ENCODE results near the gene BRPF3.

The BRPF3 gene

DNA sequence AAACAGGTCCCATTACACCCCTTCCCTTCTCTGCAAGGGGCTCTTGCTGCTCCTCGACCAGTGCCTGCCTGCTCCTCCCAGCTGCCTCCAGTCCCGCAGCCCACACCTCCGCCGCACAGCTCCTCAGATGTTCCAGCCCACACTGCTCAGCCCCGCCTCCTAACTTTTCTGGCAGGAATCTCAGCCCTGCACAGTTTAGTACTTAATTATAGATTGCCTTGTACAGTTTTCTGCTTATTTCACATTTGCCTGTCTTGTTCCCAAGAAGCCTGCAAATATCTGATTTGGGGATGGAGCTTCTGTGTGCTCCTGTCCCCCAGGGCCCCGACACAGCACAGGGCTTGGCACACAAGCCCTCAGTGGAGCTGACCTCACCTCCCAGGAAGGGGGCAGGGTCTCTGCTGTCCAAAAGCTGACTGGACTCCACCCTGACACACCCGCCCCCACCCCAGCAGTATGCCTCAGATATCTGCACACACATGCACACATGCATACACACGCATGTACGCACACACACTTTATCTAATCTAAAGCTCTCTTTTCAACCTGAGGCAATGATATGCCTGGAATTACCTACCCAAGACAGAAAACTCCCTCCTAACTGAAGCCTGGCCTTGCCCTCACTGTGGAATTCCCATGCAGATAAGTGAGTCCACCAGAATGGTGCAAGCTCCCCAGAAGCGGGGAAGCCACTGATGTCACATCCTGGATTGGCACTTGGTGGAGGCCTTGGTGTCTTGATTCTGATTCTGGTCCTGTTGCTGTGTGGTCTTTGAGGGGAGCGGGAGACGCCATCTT, 72.1 kb downstream of the BRPF3 start:
- no peak for DNase-seq (ENCODE audit: low read depth in 2 of 2)

DNA sequence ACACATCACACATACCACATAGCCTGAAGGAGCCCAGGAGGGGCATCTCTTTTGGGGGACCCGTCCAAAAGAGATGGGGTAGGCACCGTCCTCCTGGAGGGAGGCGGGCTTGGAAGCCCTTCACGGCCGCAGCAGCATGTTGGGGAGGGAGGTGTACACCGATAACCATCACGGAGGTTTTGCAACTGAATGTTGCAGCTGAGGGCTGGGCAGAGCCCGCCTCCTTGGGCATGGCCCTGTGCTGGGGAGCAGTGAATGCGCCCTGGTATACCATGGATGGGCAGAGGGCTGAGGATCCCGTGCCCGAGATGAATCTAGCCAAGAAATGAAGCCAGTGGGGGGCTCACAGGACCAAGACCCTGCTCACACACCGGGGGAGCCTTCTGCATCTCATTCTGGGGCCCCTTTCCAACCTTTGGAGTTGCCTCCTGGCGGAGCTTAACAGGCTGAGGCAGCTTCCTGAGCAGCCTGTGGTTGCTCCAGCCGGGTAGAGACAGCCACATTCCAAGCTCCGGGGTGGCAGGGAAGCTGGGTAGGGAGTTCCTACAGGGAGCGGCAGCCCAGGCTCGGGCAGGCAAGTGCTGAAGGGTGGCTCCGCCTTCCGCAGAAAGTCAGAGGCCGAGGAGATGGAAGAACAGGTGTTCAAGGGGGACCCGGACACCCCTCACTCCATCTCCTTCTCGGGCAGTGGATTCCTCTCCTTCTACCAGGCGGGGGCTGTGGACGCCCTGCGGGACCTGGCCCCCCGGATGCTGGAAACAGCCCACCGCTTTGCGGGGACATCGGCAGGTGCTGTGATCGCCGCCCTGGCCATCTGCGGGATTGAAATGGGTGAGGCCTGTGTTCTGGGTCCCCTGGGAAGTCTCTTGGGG, 73.5 kb downstream of the BRPF3 start, which contains the start of gene PNPLA1:
Gene PNPLA1, plus strand, starts transcription at position 227 of the 872 bp plus-strand sequence. Its CDS starts 400 bp downstream, at position 627.
- no peak for DNase-seq (ENCODE audit: low read depth in 2 of 2)

DNA sequence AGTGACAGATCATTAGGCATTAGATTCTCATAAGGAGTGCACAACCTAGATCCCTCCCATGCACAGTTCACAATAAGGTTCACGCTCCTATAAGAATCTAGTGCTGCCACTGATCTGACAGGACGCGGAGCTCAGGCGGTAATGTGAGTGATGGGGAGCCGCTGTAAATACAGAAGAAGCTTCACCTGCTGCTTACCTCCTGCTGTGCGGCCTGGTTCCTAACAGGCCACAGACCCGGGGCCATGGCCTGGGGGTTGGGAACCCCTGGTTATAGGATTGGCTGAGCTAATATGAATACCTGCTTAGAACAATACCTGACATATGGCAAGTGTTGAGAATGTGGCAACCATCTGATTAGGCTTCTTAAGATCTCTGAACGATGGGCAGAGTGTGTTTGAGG, 75.7 kb downstream of the BRPF3 start:
- no peak for DNase-seq (ENCODE audit: low read depth in 2 of 2)

DNA sequence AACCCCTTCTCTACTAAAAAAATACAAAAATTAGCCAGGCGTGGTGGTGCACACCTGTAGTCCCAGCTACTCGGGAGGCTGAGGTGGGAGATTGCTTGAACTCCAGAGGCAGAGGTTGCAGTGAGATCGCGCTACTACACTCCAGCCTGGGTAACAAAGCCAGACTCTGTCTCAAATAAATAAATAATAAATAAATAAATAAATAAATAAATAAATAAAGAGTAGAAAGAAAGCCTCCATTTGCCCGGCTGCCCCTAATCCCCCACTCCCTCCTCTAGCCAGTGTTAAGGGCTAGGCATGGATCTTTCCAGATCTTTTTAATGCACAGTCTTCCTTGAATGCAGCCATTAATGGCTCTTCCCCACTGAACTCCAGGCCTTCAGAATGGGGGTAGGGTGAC, 76.5 kb downstream of the BRPF3 start:
- DNase-seq (ENCODE audit: low read depth in 2 of 2): no peak

DNA sequence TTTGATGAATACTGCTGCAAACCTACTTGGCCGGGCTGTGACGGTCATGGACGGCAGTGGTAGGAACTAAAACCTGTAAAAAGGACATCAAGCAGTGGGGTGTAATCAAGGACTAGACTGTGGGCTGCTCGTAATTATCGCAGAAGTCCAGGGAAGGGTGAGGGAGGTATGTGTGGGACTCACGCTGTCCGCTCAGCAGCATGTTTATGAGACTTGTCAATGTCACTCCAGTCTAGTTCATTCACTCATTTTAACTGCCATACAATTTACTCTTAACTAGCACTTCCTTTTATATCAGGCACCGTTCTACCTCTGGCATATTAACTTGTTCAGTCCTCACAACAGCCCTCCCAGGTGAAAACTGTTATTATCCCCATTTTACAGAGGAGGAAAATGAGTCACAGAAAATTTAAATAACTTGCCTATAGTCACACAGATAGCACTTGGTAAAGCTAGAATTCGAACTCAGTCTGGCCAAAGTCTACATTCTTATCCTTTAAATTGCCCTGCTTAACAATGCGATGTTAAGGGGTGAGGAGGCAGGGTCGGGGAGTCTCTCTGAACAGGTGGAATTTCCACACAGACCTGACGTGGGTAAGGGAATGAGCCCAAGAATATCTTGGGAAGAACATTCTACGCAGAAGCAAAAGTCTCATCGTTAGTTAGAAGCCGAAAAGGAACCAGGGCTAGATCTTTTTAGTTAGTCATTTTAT, 77.4 kb downstream of the BRPF3 start:
- no peak for DNase-seq (ENCODE audit: low read depth in 2 of 2)

DNA sequence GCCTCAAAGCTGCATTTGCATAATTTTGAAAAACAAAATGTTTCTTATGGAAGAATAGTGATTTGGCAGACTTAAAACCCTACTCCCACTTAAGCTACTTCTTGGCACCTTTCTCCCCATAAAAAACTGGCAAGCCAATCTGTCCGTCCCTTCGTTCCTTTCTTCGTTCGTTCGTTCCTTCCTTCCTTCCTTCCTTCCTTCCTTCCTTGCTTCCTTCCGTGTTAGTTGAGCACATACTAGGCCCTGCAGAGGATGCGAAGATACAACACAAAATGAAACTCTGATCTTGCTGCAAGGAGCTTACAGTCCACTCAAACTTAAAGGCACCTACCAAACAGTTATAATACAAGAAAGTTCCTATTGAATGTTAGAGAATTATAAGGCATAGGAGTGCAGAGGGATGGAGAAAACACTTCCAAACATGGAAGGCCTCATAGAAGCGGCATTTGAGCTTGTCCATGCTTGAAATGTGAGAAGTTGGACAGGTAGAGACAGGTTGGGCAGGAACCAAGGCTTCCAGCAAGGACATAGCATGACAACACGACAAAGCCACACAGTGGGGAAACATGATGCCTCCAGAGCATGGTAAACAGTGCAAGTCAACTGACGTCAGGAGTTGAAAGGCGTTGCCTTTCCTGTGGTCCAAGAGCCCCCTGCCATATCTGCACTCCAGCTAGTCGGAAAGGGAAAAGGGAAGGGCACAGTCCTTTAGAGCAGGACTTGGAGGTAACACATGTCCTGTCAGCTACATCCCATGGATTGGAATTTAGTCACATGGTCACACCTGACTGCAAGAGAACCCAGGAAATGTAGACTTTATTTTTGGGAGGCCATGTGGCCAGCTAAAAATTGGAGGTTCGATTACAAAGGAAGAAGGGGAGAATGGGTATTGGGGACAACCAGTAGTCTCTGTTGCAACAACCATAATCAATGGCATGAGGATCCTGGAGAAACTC, 80.3 kb downstream of the BRPF3 start:
- DNase-seq (ENCODE audit: low read depth in 2 of 2): no peak

DNA sequence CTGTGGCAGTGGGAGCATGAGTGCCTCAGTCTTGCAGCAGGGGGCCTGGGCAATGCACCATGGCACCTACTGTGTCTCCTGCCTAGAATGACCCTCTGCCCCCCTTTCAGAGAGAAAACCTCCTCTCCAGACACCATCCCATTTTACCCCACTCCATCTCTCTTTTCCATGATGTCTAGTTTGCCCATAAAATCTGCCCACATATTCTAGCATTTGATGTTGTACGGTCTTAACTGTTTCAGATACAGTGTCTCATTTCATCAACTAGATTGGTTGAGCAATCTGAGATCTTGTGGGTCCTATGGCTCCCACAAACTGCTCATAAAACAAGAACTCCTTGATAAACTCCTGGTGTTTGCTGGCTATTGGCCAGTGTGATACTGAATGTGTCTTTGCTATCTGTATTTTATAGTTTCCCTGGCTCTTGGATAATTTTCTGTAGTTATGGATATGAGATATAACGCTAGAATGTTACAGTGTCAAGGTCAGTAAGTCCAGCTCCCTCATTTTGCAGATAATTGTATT, 81.5 kb downstream of the BRPF3 start:
- no peak for DNase-seq (ENCODE audit: low read depth in 2 of 2)

DNA sequence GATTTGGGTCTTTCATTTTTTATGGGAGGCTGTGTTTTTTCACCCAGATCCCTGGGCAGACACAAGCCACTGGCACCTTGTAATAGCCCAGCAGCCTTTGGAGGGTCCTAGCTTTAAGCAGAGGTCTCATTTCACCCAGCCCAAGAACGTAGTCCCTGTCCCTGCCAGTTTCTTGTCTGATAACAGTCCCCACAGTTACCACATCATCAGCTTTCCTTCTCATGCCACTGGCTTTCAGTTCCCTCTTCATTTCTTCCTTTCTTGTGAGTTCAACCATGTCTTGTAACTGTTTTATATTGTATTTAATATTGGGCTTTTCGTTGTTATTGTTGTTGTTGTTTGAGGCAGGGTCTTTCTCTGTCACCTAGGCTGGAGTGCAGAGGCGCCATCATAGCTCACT, 83.9 kb downstream of the BRPF3 start:
- no peak for DNase-seq (ENCODE audit: low read depth in 2 of 2)

DNA sequence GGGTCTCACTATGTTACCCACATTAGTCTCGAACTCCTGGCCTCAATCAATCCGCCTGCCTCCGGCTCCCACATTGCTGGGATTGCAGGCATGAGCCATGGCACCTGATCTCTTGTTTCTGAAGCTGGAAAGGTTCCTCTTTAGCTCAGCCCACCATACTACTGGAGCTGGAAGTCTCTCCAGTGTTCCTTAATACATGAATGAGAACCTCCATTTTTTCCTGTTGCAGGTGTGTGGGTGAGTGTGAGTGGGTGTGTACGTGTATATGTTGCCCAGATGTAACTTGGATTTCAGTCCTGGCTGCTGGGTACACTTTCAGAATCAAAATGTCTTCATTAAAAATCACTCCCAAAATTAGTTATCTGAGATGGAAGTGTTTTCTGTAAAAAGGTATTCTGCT, 84.4 kb downstream of the BRPF3 start:
- no peak for DNase-seq (ENCODE audit: low read depth in 2 of 2)
